OCI-LY3 (cell line): ENCODE measurements around the gene WSCD2.

Experiments
- H2AFZ ChIP-seq: fragments of 200-600, 300-600 bp; shearing (Covaris generic); 2 replicates; pipeline ENCODE4 v1.6.0; 2014; ENCODE audit warnings: antibody characterized with exemption, low read depth, low read length
- H3K27ac ChIP-seq: fragments of 200-600, 300-600 bp; sonication (generic); 2 replicates; pipeline ENCODE4 v1.5.1; 2014; ENCODE audit warnings: mild to moderate bottlenecking, low read length, moderate library complexity, mixed read lengths
- H3K27me3 ChIP-seq: fragments of 200-600, 300-600 bp; sonication (generic); 2 replicates; pipeline ENCODE4 v1.6.1; 2014; ENCODE audit warnings: low read depth, low read length, mixed read lengths
- H3K36me3 ChIP-seq: fragments of 200-600, 300-600 bp; sonication (generic); replicated peaks from 2 replicates; pipeline ENCODE3; 2014; ENCODE audit warnings: low read depth, low read length, mixed read lengths
- H3K4me1 ChIP-seq: fragments of 300-600, 200-600 bp; sonication (generic); 2 replicates; pipeline ENCODE4 v1.6.1; 2014; ENCODE audit warnings: low read length, mixed read lengths
- H3K4me2 ChIP-seq: fragments of 200-600, 300-600 bp; sonication (generic); 2 replicates; pipeline ENCODE4 v1.6.1; 2014; ENCODE audit warnings: low read length, mixed read lengths
- H3K4me3 ChIP-seq: fragments of 300-600, 200-600 bp; sonication (generic); 2 replicates; pipeline ENCODE4 v1.5.1; 2014; ENCODE audit warnings: antibody characterized with exemption, mild to moderate bottlenecking, low read length, moderate library complexity
- H3K79me2 ChIP-seq: fragments of 300-600, 200-600 bp; shearing (Covaris generic); 2 replicates; pipeline ENCODE4 v1.6.1; 2014; ENCODE audit warnings: mild to moderate bottlenecking, low read length, mixed read lengths
- H3K9ac ChIP-seq: fragments of 300-600, 200-600 bp; shearing (Covaris generic); 2 replicates; pipeline ENCODE4 v1.6.0; 2014; ENCODE audit warnings: mild to moderate bottlenecking, low read length, moderate library complexity
- H3K9me3 ChIP-seq: fragments of 200-600, 300-600 bp; shearing (Covaris generic); 2 replicates; pipeline ENCODE4 v1.6.1; 2014; ENCODE audit warnings: low read length, mixed read lengths; ENCODE audit not compliant: insufficient read depth
- H4K20me1 ChIP-seq: fragments of 200-600, 300-600 bp; sonication (generic); 2 replicates; pipeline ENCODE4 v1.6.1; 2016; ENCODE audit warnings: low read length, mixed read lengths; ENCODE audit not compliant: insufficient read depth
- EZH2phosphoT487 ChIP-seq: fragments of 200-600 bp; shearing (Covaris generic); IDR thresholded peaks from 2 replicates; pipeline ENCODE4 v1.6.1; 2018; ENCODE audit warnings: antibody characterized with exemption, mixed run types, low read depth
- TF ChIP-seq, protein P1 (sequence below): fragments of 200-600, 300-600 bp; sonication (generic); IDR thresholded peaks from 2 replicates; pipeline ENCODE4 v1.5.1; 2014; ENCODE audit warnings: antibody characterized with exemption, low read length, low read depth

The WSCD2 gene

DNA sequence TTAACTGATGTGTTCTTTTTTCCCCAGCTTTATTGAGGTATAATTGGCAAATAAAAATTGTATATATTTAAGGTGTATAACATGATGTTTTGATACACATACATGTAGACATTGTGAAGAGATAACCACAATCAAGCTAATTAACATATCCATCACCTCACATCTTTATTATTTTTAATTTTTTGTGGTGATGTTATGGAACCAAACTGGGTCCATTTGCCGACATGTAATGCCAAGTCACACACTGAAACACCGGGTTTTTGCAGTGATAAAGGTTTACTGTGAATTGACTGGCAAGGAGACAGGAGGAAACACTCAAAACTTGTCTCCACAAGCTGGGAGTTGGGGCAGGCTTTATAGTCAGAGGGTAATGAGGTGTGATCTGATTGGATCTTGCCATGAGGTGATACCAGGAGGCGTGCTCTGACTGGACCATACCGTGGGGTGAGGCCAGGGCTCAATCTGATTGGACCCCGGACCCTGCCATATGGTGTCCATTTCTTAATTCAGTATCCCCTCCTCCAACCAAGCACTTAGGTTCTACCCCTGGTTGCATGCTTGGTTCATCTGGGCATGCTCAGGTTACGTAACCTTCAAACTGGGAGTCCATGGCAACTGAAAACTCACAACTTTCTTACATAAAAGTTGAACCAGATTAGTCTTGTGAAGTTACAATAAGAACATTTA, 11.8 kb upstream of the WSCD2 start:
- Histone ChIP-seq H2AFZ (no peak overlapping the region), H3K27ac (peak overlapping the region; percentile 95; the same call in 1 of the 2 replicates)

DNA sequence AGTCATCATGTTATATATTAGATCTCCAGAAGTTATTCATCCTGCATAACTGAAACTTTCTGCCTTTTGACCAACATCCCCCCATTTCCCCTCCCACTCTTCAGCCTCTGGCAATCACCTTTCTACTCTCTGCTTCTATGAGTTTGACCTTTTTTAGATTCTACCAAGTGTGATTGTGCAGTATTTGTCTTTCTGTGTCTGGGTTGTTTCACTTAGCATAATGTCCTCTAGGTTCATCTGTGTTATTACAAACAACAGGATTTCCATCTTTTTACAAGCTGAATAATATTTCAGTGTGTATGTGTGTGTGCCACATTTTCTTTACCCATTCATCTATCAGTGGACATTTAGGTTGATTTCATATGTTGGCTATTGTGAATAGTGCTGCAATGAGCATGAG, 11.2 kb upstream of the WSCD2 start:
- no peaks in the 10 kb centered on the region for H3K79me2 ChIP-seq
- H3K4me2 ChIP-seq: peak overlapping the region; percentile 19; the same call in 1 of the 2 replicates
- no peaks in the 10 kb centered on the region for H3K36me3 ChIP-seq
- no peaks in the 10 kb centered on the region for H3K27me3 ChIP-seq
- H4K20me1 ChIP-seq: no peaks in the 10 kb centered on the region
- H3K4me3 ChIP-seq: no peak overlapping the region
- peaks cover 58% of the 10 kb centered on the region for H3K4me1 ChIP-seq
- no peaks in the 10 kb centered on the region for H3K9me3 ChIP-seq
- peak overlapping the region; percentile 95; the same call in 1 of the 2 replicates for H3K27ac ChIP-seq
- H3K9ac ChIP-seq: no peak overlapping the region
- no peak overlapping the region for H2AFZ ChIP-seq
- TF ChIP-seq, protein P1, sequence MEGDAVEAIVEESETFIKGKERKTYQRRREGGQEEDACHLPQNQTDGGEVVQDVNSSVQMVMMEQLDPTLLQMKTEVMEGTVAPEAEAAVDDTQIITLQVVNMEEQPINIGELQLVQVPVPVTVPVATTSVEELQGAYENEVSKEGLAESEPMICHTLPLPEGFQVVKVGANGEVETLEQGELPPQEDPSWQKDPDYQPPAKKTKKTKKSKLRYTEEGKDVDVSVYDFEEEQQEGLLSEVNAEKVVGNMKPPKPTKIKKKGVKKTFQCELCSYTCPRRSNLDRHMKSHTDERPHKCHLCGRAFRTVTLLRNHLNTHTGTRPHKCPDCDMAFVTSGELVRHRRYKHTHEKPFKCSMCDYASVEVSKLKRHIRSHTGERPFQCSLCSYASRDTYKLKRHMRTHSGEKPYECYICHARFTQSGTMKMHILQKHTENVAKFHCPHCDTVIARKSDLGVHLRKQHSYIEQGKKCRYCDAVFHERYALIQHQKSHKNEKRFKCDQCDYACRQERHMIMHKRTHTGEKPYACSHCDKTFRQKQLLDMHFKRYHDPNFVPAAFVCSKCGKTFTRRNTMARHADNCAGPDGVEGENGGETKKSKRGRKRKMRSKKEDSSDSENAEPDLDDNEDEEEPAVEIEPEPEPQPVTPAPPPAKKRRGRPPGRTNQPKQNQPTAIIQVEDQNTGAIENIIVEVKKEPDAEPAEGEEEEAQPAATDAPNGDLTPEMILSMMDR: no peak
- TF ChIP-seq EZH2phosphoT487: no peak

More for the DNA sequence above, 11.8 kb upstream of the WSCD2 start:
- no peaks in the 10 kb centered on the region for H4K20me1 ChIP-seq
- no peaks in the 10 kb centered on the region for H3K27me3 ChIP-seq
- H3K36me3 ChIP-seq: no peaks in the 10 kb centered on the region
- H3K79me2 ChIP-seq: no peaks in the 10 kb centered on the region
- H3K4me2 ChIP-seq: 0 out of 2 replicates have a peak overlapping the region, but pooled peaks have one; percentile 19
- H3K9me3 ChIP-seq: no peaks in the 10 kb centered on the region
- no peak overlapping the region for H3K9ac ChIP-seq
- TF ChIP-seq, protein P1: no peak
- no peak for TF ChIP-seq EZH2phosphoT487
- no peak overlapping the region for H3K4me3 ChIP-seq
- H3K4me1 ChIP-seq: peaks cover 63% of the 10 kb centered on the region

DNA sequence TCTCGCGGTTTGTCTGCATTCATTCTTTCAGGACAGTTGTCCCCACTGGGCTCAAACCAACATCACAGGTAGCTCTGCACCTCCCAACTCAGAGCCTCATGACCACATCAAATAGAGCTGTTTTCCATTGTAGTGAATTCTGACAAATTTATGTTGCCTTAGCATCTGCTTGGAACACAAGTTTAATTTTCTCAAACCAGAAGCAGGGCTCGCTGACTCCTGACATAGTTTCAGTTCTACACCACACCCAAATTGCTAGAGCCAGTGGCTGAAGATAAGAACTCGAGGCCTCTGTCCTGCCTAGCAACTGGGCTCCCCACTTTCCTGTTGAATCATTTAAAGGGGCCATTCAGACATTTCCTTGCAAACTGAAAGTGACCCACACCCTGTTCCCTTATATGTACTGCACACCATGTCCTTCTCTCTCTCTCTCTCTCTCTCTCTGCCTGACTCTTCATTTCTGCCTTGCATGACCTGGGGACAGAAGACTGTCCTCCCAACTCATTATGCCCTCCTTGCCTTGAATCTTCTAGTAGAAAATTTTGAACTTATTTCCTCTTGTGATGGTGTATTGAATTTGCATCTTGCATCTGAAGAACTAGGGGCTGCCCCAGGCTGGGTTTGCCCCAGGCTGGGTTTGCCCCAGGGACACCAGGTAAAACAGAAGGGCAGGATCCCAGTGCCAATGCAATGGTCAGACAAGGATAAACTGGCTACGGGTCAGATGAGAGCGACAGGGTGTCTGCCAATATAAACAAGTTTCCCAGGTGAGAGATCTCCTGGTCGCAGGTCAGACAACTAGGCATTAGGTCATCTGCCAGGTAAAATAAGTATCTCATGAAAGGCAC, 9.7 kb upstream of the WSCD2 start:
- TF ChIP-seq EZH2phosphoT487: no peak
- TF ChIP-seq, protein P1: no peak
- peaks cover 58% of the 10 kb centered on the region for H3K4me1 ChIP-seq
- no peaks in the 10 kb centered on the region for H3K36me3 ChIP-seq
- no peaks in the 10 kb centered on the region for H3K9me3 ChIP-seq
- H3K79me2 ChIP-seq: no peaks in the 10 kb centered on the region
- H3K4me2 ChIP-seq: peak overlapping the region; percentile 92
- H3K4me3 ChIP-seq: peak overlapping the region; percentile 66
- H4K20me1 ChIP-seq: no peaks in the 10 kb centered on the region
- H3K27ac ChIP-seq: peak overlapping the region; percentile 95
- H3K27me3 ChIP-seq: no peaks in the 10 kb centered on the region
- peak overlapping the region; percentile 51; the same call in 1 of the 2 replicates for H2AFZ ChIP-seq
- H3K9ac ChIP-seq: peak overlapping the region; percentile 73
